RCC 7860 (cell line): ENCODE measurements around the gene MFSD6.
"Not testable (repeated sequence)": the region's sequence is repeated elsewhere in the genome, so short reads cannot be mapped to it uniquely, and the experiment has no call there.

Experiments used
- DNase-seq: peaks from one replicate; pipeline ENCODE4 v3.0.0-alpha.2; 2015; ENCODE audit warnings: low spot score
- FAIRE-seq: peaks from 2 replicates; lab custom pipeline; 2012; peaks lifted over from hg19 to GRCh38; lab: Jason Lieb, UNC

The MFSD6 gene

DNA sequence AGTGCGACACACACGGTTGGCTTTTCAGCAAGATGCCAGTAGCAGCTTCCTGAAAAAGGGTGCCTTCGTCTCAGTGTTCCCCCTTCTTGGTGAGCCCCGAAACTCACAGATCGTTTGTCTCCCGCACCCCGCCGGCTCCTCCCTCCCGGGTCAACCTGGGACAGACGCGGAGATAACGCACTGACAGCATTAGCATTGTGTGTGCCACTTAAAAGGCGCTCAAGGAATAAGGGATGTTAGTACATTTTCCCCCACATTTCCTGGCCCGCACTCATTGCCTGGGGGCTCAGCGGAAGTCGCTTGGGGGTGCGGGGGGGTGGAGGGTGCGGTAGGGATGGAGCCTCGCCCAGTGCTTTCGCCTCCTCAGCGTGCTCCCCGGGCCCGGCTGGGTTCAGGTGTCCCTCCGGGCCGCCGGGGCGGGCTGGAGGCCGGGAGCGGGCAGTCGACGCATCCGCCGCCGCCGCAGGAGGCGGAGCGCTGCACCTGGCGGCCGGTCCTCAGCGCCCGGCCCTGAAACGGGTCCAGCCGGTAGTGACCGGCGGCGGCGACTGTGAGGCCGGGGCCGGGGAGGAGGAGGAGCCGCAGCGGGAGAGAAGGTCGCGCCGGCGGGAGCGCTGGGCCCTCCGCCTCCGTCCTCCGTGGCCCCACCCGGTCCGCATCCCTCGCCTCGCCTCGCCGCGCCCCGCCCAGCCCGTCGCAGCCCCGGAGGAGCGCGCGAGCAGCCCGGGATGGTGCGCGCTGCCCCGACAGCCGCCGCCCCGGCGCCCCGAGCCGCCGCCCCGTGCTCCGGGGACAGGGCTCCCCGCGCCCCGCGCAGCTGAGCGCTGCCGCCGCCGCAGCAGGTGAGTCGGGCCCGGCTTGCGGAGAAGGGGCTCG is at the start of gene MFSD6:
Gene MFSD6 (plus strand): TSS at position 694 of the 876 bp plus-strand sequence. CDS start 27,675 bp downstream, outside the sequence.
- DNase-seq = no peak
- FAIRE-seq = no peak

DNA sequence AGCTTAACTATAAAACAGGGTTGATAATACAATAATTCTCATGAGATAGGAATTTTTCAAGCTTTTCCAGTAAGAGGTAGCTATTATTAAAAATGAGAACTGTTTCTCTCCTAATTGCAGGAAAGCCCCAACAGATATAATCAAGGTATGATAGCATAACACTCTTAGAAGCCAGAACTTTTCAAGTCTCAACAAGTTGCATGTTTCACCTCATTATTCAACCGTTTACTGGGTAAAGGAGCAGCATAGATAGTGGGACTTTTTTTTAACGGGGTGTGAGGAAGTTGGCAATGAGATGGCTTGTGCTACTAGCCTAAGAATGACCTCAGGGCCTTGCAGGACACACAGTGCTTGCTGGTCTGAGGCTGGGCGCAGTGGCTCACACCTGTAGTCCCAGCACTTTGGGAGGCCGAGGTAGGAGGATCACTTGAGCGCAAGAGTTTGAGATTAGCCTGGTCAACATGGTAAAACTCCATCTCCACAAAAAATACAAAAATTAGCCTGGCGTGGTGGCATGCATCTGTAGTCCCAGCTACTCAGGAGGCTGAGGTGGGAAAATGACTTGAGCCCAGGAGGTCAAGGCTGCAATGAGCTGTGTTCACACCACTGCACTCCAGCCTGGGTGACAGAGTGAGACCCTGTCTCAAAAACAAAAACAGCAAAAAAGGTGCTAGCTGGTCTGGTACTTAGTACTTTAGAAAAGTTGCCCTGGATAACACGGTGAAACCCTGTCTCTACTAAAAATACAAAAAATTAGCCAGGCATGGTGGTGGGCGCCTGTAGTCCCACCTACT is 49.3 kb upstream of the MFSD6 start:
- not testable (repeated sequence) for FAIRE-seq, DNase-seq

DNA sequence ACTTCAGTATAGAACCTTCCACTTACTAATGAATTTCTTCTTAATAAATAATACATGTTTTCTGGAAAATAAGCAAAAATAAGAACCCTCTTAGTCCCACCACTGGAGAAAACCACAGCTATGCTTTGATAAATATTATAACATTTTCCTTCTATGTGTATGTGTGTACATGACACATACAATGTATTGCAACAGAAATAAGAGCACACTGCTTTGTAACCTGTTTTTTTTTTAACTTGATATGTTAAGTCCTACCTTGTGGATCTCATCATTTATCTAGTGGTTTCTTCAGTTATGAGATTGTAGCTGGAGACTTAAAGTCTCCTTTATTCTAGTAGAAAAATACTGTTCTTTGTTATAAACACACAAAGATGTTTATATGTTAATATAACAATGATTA is 47.6 kb upstream of the MFSD6 start:
- no peak for DNase-seq
- no peak for FAIRE-seq

DNA sequence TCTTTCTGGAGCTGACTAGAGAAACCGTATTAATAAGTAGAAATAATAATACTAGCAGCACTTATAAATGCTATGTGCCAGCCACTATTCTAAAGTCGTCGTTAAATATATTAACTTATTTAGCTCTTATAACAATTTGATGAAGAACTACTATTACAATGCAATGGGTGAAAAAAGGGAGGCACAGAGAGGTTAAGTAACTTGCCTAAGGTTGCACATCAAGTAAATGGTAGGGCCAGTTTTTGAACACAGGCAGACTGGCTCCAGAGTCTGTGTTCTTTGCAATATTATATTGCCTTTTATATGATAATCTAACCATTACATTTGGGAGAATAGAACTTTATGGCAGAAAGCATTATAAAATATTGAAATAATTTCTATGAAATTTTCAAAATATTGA is 47.2 kb upstream of the MFSD6 start:
- no peak for FAIRE-seq
- no peak for DNase-seq

DNA sequence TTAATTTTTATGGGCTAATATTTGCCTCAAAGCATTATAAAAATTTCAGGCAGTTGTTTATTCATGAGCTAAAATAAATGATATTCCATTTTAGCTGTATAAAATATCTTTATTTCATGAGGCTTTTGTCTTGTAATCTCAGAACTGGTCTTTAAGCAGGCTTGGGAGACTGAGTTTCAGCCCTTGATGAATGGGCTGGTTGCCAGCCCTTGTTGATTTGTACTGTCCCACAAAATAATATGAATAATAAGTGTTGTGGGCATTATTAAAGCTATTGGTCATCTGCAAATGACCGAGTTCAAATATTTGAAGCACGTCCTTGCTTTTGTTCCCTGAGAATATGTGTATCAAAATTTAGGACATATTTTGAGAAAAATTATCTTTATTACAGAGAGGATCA is 46.6 kb upstream of the MFSD6 start:
- DNase-seq = no peak
- no peak for FAIRE-seq

DNA sequence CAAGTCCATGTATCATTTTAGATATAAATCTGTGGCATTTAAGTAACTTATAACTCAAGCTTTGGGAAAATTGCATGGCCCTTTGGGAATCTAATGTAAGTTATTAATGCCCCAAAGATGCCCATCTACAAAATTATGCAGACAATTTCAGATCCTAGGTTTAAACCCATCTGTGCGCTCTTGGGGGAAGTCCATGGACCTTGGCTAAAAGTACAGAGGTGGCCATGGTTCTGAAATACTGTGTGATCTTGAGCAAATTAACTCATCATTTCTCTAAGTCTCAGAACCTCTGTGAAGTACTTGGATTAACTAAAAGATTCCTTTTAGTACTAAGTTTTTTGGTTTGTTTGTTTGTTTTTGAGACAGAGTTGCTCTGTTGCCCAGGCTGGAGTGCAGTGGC is 45.3 kb upstream of the MFSD6 start:
- FAIRE-seq (no peak), DNase-seq (no peak)

DNA sequence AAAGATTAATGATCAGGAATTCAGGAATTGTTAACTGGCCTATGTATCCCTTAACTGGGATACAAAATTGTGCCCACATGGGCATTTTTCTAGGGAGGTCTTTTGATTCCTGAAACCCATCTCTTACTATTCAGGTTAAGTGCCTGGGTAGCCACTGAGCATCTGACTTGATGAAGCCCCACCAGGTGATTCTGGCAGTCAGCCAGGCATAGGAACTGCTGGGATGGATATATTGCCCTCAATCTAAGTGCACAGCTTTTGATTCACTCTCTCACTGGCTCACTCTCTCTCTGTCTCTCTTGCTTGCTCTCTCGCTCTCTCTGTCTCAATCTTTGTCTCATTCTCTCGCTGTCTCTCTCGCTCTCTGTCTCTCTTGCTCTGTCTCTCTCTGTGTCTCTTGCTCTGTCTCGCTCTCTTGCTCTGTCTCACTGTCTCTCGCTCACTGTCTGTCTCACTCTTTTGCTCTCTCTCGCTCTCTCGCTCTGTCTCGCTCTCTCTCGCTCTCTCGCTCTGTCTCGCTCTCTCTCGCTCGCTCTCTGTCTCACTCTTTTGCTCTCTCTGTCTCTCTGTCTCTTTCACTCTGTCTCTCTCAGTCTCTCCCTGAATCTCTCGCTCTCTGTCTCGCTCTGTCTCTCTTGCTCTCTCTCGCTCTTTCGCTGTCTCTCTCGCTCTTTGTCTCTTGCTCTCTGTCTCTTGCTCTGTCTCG is 42.5 kb upstream of the MFSD6 start:
- DNase-seq (no peak), FAIRE-seq (no peak)

DNA sequence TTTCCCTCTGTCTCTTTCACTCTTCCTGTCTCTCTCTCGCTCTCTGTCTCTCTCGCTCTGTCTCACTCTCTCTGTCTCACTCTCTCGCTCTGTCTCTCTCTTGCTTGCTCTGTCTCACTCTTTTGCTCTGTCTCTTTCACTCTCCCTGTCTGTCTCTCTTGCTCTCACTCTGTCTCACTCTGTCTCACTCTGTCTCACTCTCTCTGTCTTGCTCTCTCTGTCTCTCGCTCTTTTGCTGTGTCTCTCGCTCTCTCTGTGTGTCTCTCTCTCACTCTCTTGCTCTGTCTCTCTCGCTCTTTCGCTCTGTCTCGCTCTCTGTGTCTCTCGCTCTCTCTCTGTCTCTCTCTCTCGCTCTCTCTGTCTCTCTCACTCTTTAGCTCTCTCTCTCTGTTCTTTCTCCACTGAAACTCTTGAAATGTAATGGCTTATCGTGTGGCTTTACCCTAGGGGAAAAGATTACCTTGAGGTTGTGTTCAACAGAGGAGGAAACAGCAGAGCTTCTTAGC is 41.9 kb upstream of the MFSD6 start:
- no peak for FAIRE-seq
- no peak for DNase-seq

DNA sequence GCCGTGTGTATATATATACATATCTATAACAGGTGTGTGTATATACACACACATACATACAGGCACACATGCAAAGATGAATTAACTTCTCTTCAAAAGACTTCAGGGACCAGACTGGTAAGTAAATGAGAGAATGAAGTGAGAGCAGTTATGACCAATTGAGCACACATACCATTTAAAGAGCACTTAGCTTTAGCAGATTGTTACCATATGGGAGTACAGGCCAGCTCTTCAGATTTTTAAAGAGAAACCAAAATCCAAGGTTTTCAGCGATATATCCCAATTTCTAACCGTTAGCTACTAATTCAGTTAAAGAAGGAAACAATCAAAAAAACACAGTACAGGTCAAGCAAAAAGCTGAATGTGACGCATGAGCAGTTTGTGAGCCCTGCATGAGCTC is 41.1 kb upstream of the MFSD6 start:
- FAIRE-seq = no peak
- DNase-seq = no peak

DNA sequence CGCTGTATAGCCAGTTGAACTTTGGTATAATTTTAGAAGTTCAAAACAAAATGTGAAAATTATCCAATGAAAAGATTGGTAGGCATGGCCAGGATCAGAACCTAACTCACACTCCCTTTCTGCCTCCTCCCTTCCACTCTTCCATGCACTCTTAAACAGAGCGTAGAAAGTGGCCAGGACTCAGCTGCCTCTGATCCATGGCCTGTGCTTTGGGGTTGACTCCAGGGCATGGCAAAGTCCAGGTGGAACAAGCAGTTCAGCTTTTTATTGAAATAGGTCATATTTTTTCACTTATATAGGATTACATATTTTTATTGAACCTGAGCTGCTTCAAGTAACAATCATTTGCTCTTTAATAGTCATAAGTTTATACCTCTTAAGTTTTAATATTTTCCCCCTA is 38.5 kb upstream of the MFSD6 start:
- DNase-seq = no peak
- FAIRE-seq = no peak

DNA sequence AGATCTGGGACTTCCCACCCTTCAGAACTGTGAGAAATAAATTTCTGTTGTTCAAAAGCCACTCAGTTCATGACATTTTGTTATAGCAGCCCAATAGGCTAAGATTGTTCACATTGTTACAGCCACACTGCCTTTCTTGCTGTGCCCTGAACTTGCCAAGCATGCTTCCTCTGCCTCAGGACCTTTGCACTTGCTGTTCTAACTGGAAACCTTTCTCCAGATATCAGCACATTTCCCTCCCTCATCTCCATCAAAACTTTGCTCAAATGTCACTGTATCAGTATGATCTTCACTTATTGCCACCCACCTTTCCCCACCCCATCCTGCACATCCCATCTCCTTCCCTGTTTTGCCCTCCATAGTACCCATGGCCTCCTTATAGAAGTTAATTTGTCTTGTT is 32.1 kb upstream of the MFSD6 start:
- FAIRE-seq (no peak), DNase-seq (no peak)

DNA sequence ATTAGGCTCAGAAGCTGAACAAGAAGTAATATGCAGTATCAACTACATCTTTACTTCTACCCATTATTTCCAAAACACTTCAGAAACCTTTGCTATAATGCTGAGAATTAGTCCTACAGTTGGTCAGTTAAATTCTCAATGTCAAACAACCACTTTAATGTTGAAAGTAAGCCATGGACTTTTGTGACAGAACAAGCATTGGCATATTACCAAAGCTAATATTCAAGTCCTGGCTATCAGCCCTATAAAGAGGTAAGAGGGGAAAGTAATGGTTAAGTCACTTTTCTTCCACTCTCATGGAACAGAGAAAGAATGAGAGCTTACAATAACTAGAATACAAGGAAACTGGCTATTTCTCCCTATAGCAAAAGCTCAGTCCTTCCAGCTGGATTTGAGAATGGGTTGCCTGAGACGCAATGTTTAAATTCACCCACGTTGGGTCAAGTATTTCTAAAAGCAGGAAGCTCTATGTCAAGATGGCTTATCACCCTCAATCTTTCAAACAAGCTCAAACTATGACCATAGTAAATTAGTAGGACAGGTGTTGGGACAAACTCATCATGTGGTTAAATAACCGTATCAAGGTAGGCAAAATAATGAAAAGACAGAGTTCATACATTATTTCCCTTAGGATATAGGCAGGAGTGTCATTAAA is 31.4 kb upstream of the MFSD6 start:
- no peak for DNase-seq
- FAIRE-seq = no peak

DNA sequence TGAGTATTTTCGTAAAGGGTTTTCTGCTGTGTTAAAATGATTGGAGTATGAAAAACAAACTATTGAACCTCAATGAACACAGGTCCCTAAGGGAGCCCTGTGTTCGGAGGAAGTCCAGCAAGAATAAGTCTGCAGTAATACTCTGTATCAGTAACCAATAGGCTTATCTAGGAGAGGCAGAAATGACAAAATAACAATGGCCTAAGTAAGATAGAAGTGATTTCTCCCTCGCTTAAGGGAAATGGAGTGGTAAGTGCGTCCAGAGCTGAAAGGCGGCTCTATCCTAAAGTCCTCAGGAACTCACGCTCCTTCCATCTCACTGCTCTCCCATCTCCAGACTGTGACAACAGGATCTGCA is 29.3 kb upstream of the MFSD6 start:
- DNase-seq (no peak), FAIRE-seq (no peak)

DNA sequence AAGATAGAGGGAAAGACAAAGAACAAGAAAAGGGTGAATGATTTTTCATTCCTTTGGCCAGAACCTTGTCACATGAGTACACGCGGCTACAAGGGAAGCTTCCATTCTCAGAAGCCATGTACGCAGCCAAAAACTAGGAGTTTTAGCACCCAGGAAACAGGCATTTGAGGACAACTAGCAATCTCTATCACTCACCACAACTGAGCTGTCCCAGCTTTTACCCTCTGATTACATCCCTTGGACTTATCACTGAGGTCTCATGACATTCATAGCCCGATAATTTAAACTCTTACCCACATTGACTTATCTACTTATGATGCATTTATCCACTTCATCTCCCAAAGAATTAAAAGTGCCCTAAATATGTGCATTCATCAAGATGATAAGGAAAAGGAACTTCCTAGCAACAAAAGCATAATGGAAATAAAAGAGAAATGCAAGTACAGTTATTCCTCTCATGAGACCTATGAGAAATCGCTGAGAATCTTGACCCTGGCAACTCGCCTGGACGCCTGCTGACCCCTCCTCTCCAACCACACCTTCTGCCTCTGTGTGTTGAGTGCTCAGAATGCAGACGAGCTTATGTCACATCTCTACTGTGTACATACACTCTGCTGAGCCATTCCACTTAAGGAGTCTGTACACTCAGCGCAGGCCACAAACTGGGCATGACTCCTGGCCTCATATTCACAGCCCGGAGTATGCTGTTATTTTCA is 28.7 kb upstream of the MFSD6 start:
- FAIRE-seq (no peak), DNase-seq (no peak)

DNA sequence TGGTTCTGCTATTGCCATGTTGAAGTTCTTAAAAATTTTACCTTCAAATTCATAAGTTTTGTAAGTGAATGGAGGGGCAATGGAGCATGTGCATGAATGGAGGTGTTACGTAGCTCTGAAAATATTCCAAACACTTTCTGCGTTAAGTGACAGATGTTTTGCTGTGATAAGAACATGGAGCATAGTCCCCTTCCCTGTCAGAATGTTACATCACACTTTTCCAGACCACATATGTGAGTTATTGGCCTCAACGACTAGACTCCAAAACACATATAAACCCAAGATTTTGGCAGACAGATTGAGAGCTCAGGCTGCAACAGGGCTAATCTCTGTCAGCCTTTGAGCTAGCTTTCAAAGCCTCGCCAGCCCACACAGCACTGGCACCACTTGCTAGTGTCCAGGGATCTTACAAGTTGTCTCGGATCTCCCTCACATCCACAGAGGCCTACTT is 27.2 kb upstream of the MFSD6 start:
- DNase-seq = no peak
- no peak for FAIRE-seq

DNA sequence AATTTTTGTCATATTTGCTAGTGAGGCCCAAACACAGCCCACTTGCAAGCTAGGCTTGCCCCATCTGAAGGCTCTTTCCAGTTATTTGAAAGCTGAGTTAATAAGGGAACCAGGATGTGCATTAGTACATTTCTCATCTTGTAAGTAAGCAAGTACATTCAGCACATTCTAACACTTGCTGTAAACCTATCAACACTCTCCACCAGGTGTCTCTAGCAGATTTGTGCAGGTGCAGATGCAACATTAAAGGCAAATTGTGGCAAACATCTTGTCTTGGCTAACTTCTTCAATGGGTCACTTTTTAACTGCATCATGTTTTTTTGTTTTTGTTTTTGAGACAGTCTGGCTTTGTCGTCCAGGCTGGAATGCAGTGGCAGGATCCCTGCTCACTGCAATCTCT is 25.3 kb upstream of the MFSD6 start:
- DNase-seq (peak; percentile 28), FAIRE-seq (no peak)

DNA sequence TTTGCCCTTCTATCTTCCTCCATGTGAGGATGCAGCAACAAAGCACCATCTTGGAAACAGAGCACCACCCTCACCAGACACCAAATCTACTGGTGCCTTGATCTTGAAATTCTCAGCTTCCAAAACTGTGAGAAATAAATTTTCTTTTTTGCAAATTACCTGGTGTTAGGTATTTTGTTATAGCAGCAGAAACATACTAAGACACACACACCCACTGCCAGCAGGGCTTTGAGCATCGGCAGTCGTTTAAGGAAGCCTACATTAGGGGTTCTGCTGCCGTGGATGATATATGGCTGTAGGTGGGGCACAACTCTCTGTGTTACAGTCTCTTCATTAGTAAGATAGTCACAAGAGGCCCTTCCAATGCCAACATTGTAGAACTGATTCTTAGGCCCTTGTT is 20.7 kb upstream of the MFSD6 start:
- no peak for FAIRE-seq
- no peak for DNase-seq

DNA sequence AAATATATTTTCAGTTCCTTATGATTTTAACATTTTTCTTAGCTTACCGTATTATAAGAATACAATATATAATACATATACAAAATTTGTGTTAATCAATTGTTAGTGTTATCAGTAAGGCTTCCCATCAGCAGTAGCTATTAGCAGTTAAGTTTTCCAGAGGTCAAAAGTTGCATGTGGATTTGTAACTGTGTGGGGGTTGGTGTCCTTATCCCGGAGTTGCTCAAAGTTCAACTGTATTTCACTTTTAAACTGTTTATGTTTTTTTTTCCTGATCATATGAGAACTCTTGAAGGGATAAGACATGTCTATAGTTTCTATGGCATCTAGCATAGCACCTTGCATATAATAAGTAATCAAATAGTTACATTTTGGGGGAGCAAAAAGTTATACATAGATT is 11.9 kb upstream of the MFSD6 start:
- DNase-seq = no peak
- no peak for FAIRE-seq

DNA sequence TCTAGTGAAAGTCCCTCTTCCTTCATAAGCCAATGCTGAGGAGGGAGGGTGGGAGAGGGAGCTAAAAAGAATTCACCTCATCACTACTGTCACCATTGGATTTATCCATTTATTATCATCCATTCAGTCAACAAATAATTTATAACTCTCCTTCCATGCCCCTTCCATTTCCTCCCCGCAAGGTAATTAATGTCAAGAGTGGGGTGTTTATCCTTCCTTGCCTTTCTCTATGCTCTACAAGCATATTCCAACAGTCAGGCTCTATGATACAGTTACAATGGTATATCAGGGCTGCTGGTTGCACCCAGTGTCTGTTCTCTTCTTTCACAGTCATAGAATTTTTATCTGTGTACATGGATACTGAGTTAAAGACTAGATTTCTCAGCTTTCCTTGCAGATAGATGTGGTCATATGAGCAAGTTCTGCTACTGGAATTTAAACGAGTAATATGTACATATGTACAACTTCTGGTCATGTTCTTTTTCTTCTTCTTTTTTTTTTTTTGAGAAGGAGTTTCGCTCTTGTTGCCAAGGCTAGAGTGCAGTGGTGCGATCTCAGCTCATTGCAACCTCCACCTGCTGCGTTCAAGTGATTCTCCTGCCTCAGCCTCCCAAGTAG is 5.1 kb upstream of the MFSD6 start:
- FAIRE-seq (no peak), DNase-seq (no peak)

DNA sequence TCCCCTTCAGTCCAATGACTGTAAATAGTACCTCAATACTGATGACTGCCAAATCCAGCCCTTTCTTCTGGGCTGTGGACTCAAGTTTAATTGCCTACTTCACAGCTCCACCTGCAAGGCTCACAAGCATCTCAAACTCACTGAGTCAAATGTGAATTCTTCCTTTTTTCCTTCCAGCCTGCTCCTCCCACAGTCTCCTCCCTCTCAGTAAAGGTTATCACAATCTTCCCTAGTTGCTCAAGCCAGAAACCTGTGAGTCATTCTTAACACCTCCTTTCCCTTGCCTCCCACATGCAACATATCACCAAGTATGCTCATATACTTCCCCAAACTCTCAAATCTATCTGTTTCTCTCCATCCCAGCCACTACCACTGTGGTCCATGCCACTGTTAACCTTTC is 3.7 kb upstream of the MFSD6 start:
- FAIRE-seq = no peak
- DNase-seq = peak; percentile 52
